Esophagus squamous epithelium (tissue), 5 donors: ENCODE data around the gene C2orf78. TPM values are rescaled to one million over a fixed set of nuclear protein-coding genes. Genes with fewer than 3 reads are reported as not detected.

Experiments used
- DNase-seq: peaks from one replicate; lab custom pipeline; 2025; lab: John Stamatoyannopoulos, UW
- H3K27ac ChIP-seq, 4 donors: fragments of 200-600 bp; sonication (generic); one replicate each; pipeline ENCODE4 v1.5.1; 2016 to 2019; ENCODE audit warnings: mild to moderate bottlenecking in 1 of 4
- H3K27me3 ChIP-seq, 4 donors: fragments of 200-600 bp; sonication (generic); 1 replicate in 3 of 4; 2 replicates in 1 of 4; pipeline versions ENCODE4 v1.5.1 to v1.6.0; 2017 to 2021; ENCODE audit warnings: antibody characterized with exemption in 1 of 4
- H3K36me3 ChIP-seq, 3 donors: fragments of 200-600 bp; sonication (generic); one replicate each; pipeline ENCODE4 v1.5.1; 2016 to 2019
- H3K4me1 ChIP-seq, 3 donors: fragments of 200-600 bp; sonication (generic); one replicate each; pipeline ENCODE4 v1.5.1; 2017 to 2019
- H3K4me3 ChIP-seq, 4 donors: fragments of 200-600 bp; sonication (generic); 1 replicate in 3 of 4; 2 replicates in 1 of 4; pipeline ENCODE4 v1.5.1; 2016 to 2019; ENCODE audit warnings: mild to moderate bottlenecking in 2 of 4, moderate library complexity in 1 of 4
- H3K9me3 ChIP-seq, 3 donors: fragments of 200-600 bp; sonication (generic); one replicate each; pipeline ENCODE4 v1.5.1; 2016 to 2019
- POLR2A ChIP-seq, 4 donors: fragments of 450-650 bp; IDR thresholded peaks; one replicate each; pipeline ENCODE4 v1.6.1; 2017; ENCODE audit warnings: antibody characterized with exemption in 4 of 4, mild to moderate bottlenecking in 4 of 4, moderate library complexity in 3 of 4
- WGBS, 2 donors: methylation state at CpG; one replicate each; pipeline ENCODE4 v1.1.5; 2018; 5-methylcytosine and 5-hydroxymethylcytosine counted together
- intact Hi-C: fragments of 100-400 bp; cut with DNase I; formaldehyde crosslinking; loops from one replicate; pipeline ENCODE4 v1.15.0; 2022
- total RNA-seq, 4 donors: library from RNA; depleted of rRNA; stranded (reverse); fragments of >200 nt; gene quantifications; one replicate each; pipeline ENCODE4 v1.1.0, GENCODE V29; 2016
- TF ChIP-seq, protein P1 (sequence below), 6 experiments: fragments of 450-650 bp in 4 of 6; fragments of 200-600 bp in 2 of 6; sonication (generic) in 2 of 6; IDR thresholded peaks; one replicate each; pipeline ENCODE4 v1.5.1; 2016 to 2019; ENCODE audit warnings: antibody characterized with exemption in 6 of 6, mild to moderate bottlenecking in 4 of 6, moderate library complexity in 4 of 6
- donor health status: DM: yes; HTN: yes; CAD: no.

The C2orf78 gene
- total RNA-seq, 4 donors from 2014 or later, result not detected

- Histone ChIP-seq H3K36me3 (peaks cover 0 to 100% (median 35%) of the 10 kb centered on the region in 3 donors), H3K4me3 (no peak overlapping the region), H3K9me3 (no peaks in the 10 kb centered on the region), H3K27ac (no peak overlapping the region), H3K27me3 (no peaks in the 10 kb centered on the region), H3K4me1 (peaks cover 0 to 23% (median 0%) of the 10 kb centered on the region in 3 donors)
- no peak for DNase-seq
- TF ChIP-seq POLR2A (IDR thresholded peaks at IDR 0.05), result no peak
- intact Hi-C loops, result no loop called here
- WGBS, 2 donors, result 83 to 100% methylated on average over 2 of the region's 2 CpGs
Observed at GRCh38 chr2:73759904-73760303, 24.1 kb upstream of the C2orf78 start.

GRCh38 chr2:73762571-73762970 lies 21.4 kb upstream of the C2orf78 start:
- peaks cover 0 to 26% (median 0%) of the 10 kb centered on the region in 3 donors for H3K4me1 ChIP-seq
- no peak overlapping the region for H3K4me3 ChIP-seq
- no peaks in the 10 kb centered on the region for H3K9me3 ChIP-seq
- no peak for DNase-seq
- H3K27ac ChIP-seq, result no peak overlapping the region
- TF ChIP-seq POLR2A (IDR thresholded peaks at IDR 0.05), result no peak
- TF ChIP-seq, protein P1, sequence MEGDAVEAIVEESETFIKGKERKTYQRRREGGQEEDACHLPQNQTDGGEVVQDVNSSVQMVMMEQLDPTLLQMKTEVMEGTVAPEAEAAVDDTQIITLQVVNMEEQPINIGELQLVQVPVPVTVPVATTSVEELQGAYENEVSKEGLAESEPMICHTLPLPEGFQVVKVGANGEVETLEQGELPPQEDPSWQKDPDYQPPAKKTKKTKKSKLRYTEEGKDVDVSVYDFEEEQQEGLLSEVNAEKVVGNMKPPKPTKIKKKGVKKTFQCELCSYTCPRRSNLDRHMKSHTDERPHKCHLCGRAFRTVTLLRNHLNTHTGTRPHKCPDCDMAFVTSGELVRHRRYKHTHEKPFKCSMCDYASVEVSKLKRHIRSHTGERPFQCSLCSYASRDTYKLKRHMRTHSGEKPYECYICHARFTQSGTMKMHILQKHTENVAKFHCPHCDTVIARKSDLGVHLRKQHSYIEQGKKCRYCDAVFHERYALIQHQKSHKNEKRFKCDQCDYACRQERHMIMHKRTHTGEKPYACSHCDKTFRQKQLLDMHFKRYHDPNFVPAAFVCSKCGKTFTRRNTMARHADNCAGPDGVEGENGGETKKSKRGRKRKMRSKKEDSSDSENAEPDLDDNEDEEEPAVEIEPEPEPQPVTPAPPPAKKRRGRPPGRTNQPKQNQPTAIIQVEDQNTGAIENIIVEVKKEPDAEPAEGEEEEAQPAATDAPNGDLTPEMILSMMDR (IDR thresholded peaks at IDR 0.05), result no peak
- no peaks in the 10 kb centered on the region for H3K27me3 ChIP-seq
- WGBS, 2 donors, result 81 to 100% methylated on average over 1 of the region's 1 CpG
- H3K36me3 ChIP-seq, result peaks cover 5 to 99% (median 33%) of the 10 kb centered on the region in 3 donors
- intact Hi-C loops, result no loop called here

- peak overlapping the region in 2 of 4 donors; percentile 8 to 15 for H3K27ac ChIP-seq
- TF ChIP-seq, protein P1 (IDR thresholded peaks at IDR 0.05), result no peak
- no peak for TF ChIP-seq POLR2A (IDR thresholded peaks at IDR 0.05)
- 94 to 100% methylated on average over 1 of the region's 1 CpG for WGBS, 2 donors
- no peaks in the 10 kb centered on the region for H3K9me3 ChIP-seq
- no peak overlapping the region for H3K4me3 ChIP-seq
- DNase-seq, result no peak
- peaks cover 5 to 99% (median 53%) of the 10 kb centered on the region in 3 donors for H3K36me3 ChIP-seq
- H3K4me1 ChIP-seq, result peaks cover 0 to 15% (median 0%) of the 10 kb centered on the region in 3 donors
- no peaks in the 10 kb centered on the region for H3K27me3 ChIP-seq
- intact Hi-C loops, result no loop called here
Observed at GRCh38 chr2:73764945-73765344, 19.0 kb upstream of the C2orf78 start.

- intact Hi-C loops, result no loop called here
- no peak overlapping the region for H3K27ac ChIP-seq
- WGBS, 2 donors, result 100% methylated on average over 1 of the region's 1 CpG
- DNase-seq, result no peak
- no peak overlapping the region for H3K4me3 ChIP-seq
- H3K27me3 ChIP-seq, result no peaks in the 10 kb centered on the region
- peaks cover 5 to 99% (median 43%) of the 10 kb centered on the region in 3 donors for H3K36me3 ChIP-seq
- TF ChIP-seq POLR2A (IDR thresholded peaks at IDR 0.05), result no peak
- TF ChIP-seq, protein P1 (IDR thresholded peaks at IDR 0.05), result no peak
- H3K4me1 ChIP-seq, result peaks cover 0 to 11% (median 0%) of the 10 kb centered on the region in 3 donors
- no peaks in the 10 kb centered on the region for H3K9me3 ChIP-seq
Observed at GRCh38 chr2:73766349-73766748, 17.6 kb upstream of the C2orf78 start.

DNA sequence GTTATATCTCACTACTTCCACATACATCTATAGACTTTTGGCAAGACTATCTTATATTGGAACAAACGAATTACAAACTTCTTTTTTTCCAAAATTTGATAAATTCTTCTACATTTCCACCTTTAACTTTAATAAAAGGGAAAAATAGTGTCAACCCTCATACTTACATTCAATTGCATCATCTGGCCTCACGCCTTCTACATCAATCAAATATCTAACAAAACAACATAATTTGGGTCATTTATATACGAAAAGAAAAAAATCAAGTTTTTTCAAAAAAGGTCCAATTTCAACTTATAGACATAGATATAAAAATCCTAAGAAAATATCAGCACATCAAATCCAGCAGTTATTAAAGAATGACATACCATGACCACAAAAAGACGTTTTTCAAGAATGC lies 17.0 kb upstream of the C2orf78 start:
- no peak for DNase-seq
- Histone ChIP-seq H3K4me1 (peaks cover 0 to 11% (median 0%) of the 10 kb centered on the region in 3 donors), H3K9me3 (no peaks in the 10 kb centered on the region), H3K27ac (no peak overlapping the region), H3K36me3 (peaks cover 5 to 99% (median 40%) of the 10 kb centered on the region in 3 donors), H3K27me3 (no peaks in the 10 kb centered on the region), H3K4me3 (no peak overlapping the region)
- intact Hi-C loops, result no loop called here
- WGBS, 2 donors, result 88 to 93% methylated on average over 4 of the region's 4 CpGs
- TF ChIP-seq, protein P1 (IDR thresholded peaks at IDR 0.05), result no peak
- no peak for TF ChIP-seq POLR2A (IDR thresholded peaks at IDR 0.05)
